Lower lobe of right lung (tissue), 2 donors: ENCODE results near the gene ARHGAP35. TPM values are rescaled to one million over a fixed set of nuclear protein-coding genes. Genes with fewer than 3 reads are reported as not detected.
"Not testable (repeated sequence)": the region's sequence is repeated elsewhere in the genome, so short reads cannot be mapped to it uniquely, and the experiment has no call there.

Source experiments
- ATAC-seq, 2 donors: fragments of 200-7000 bp; cut with Tn5 transposase; one replicate each; pipeline ENCODE4 v1.9.1; 2020 to 2022; ENCODE audit warnings: mild to moderate bottlenecking in 2 of 2, moderate library complexity in 2 of 2
- DNase-seq: peaks from one replicate; pipeline ENCODE4 v3.0.0-alpha.2; 2020
- H3K27ac ChIP-seq: fragments of 200-600 bp; one replicate; pipeline ENCODE4 v1.8.0; 2022
- H3K27me3 ChIP-seq: fragments of 200-600 bp; one replicate; pipeline ENCODE4 v1.8.0; 2022; ENCODE audit warnings: low read depth
- H3K36me3 ChIP-seq: fragments of 200-600 bp; one replicate; pipeline ENCODE4 v1.8.0; 2022; ENCODE audit warnings: mild to moderate bottlenecking
- H3K4me1 ChIP-seq: fragments of 200-600 bp; one replicate; pipeline ENCODE4 v1.8.0; 2022
- H3K4me3 ChIP-seq: fragments of 200-600 bp; one replicate; pipeline ENCODE4 v1.8.0; 2022; ENCODE audit warnings: mild to moderate bottlenecking
- H3K9me3 ChIP-seq: fragments of 200-600 bp; one replicate; pipeline ENCODE4 v1.8.0; 2022
- CTCF ChIP-seq: fragments of 200-600 bp; IDR thresholded peaks from one replicate; pipeline ENCODE4 v1.8.0; 2022; ENCODE audit warnings: antibody characterized with exemption, mild to moderate bottlenecking
- intact Hi-C: fragments of 100-400 bp; cut with DNase I; formaldehyde crosslinking; loops from one replicate; pipeline ENCODE4 v1.11.0; 2022
- total RNA-seq: library from RNA; stranded (reverse); fragmentation: NEBNext Ultra II Directional; extraction: Animal tissue kit (Norgen Biotek cat#: 25700); gene quantifications from one replicate; pipeline ENCODE4 v1.2.1, GENCODE V29; 2021
- donor health status: DM: no; HTN: yes; CAD: no; lungs with severe emphysema.

The ARHGAP35 gene
- total RNA-seq, 1 donor from 2014 or later, result 61.6 TPM

- ATAC-seq (no peak), DNase-seq (no peak)
- Histone ChIP-seq H3K9me3 (no peaks in the 10 kb centered on the region), H3K4me3 (no peak overlapping the region), H3K27me3 (no peaks in the 10 kb centered on the region), H3K4me1 (peaks cover 70% of the 10 kb centered on the region), H3K36me3 (no peaks in the 10 kb centered on the region), H3K27ac (no peak overlapping the region)
- intact Hi-C loops, result loop anchor here (10.0 kb wide), 1 partner anchor 48 kb away; no protein-coding TSS in a partner anchor
- no peak for TF ChIP-seq CTCF
These were observed 6.4 kb downstream of the ARHGAP35 start for GRCh38 chr19:46867170-46867569.

- Histone ChIP-seq H3K27me3 (no peaks in the 10 kb centered on the region), H3K4me1 (peaks cover 59% of the 10 kb centered on the region), H3K4me3 (no peak overlapping the region), H3K27ac (peak overlapping the region; percentile 6), H3K36me3 (no peaks in the 10 kb centered on the region), H3K9me3 (no peaks in the 10 kb centered on the region)
- intact Hi-C loops, result loop anchor here (10.0 kb wide), 1 partner anchor 47 kb away; no protein-coding TSS in a partner anchor
- no peak for ATAC-seq
- no peak for TF ChIP-seq CTCF
- DNase-seq, result no peak
These were observed 7.4 kb downstream of the ARHGAP35 start for GRCh38 chr19:46868025-46868802.

- H3K4me1 ChIP-seq, result peaks cover 31% of the 10 kb centered on the region
- H3K27ac ChIP-seq, H3K4me3 ChIP-seq, intact Hi-C loops, H3K36me3 ChIP-seq, H3K27me3 ChIP-seq, ATAC-seq, H3K9me3 ChIP-seq, DNase-seq: not testable (repeated sequence)
These were observed 10.4 kb downstream of the ARHGAP35 start for GRCh38 chr19:46871173-46871572.

- H3K9me3 ChIP-seq, result no peaks in the 10 kb centered on the region
- TF ChIP-seq CTCF, result no peak
- no peak overlapping the region for H3K27ac ChIP-seq
- no peak for ATAC-seq
- no peaks in the 10 kb centered on the region for H3K27me3 ChIP-seq
- no peak for DNase-seq
- H3K4me1 ChIP-seq, result peaks cover 13% of the 10 kb centered on the region
- H3K4me3 ChIP-seq, result no peak overlapping the region
- no peaks in the 10 kb centered on the region for H3K36me3 ChIP-seq
- intact Hi-C loops, result no loop called here
These were observed 12.2 kb downstream of the ARHGAP35 start for GRCh38 chr19:46872967-46873366.

GRCh38 chr19:46875234-46875633, 14.4 kb downstream of the ARHGAP35 start:
- Histone ChIP-seq H3K36me3 (peaks cover 9% of the 10 kb centered on the region), H3K9me3 (no peaks in the 10 kb centered on the region), H3K27me3 (no peaks in the 10 kb centered on the region), H3K4me1 (no peaks in the 10 kb centered on the region), H3K4me3 (no peak overlapping the region), H3K27ac (no peak overlapping the region)
- ATAC-seq, result no peak
- intact Hi-C loops, result no loop called here
- DNase-seq, result no peak
- no peak for TF ChIP-seq CTCF

GRCh38 chr19:46875657-46876056, 14.9 kb downstream of the ARHGAP35 start:
- no peak for DNase-seq
- Histone ChIP-seq H3K36me3 (peaks cover 9% of the 10 kb centered on the region), H3K9me3 (no peaks in the 10 kb centered on the region), H3K27me3 (no peaks in the 10 kb centered on the region), H3K27ac (no peak overlapping the region), H3K4me1 (no peaks in the 10 kb centered on the region), H3K4me3 (no peak overlapping the region)
- no peak for ATAC-seq
- no peak for TF ChIP-seq CTCF
- intact Hi-C loops, result no loop called here
